NCI-H226 (cell line): ENCODE results near the gene DDX20.
"Not testable (repeated sequence)": the region's sequence is repeated elsewhere in the genome, so short reads cannot be mapped to it uniquely, and the experiment has no call there.

Experiments
- DNase-seq: peaks from one replicate; pipeline ENCODE4 v3.0.0-alpha.2; 2015

The DDX20 gene

GRCh38 chr1:111792249-111792648 is 36.5 kb downstream of the DDX20 start:
- no peak for DNase-seq

GRCh38 chr1:111793923-111794322 is 38.2 kb downstream of the DDX20 start:
- no peak for DNase-seq

GRCh38 chr1:111795401-111795800 is 39.7 kb downstream of the DDX20 start:
- no peak for DNase-seq

GRCh38 chr1:111798580-111798979 is 42.9 kb downstream of the DDX20 start:
- no peak for DNase-seq

GRCh38 chr1:111799722-111800121 is 44.0 kb downstream of the DDX20 start:
- DNase-seq: not testable (repeated sequence)

GRCh38 chr1:111801071-111801850 is 45.6 kb downstream of the DDX20 start:
- no peak for DNase-seq

GRCh38 chr1:111802110-111802509 is 46.4 kb downstream of the DDX20 start:
- DNase-seq: no peak

GRCh38 chr1:111802984-111803383 is 47.3 kb downstream of the DDX20 start:
- DNase-seq: no peak

- no peak for DNase-seq
Measured at GRCh38 chr1:111803951-111804350, 48.2 kb downstream of the DDX20 start.

GRCh38 chr1:111804776-111805175 is 49.1 kb downstream of the DDX20 start:
- no peak for DNase-seq

- DNase-seq: no peak
Measured at GRCh38 chr1:111805251-111805650, 49.5 kb downstream of the DDX20 start.

- DNase-seq: no peak
Measured at GRCh38 chr1:111811891-111812290, 56.2 kb downstream of the DDX20 start.

- no peak for DNase-seq
Measured at GRCh38 chr1:111812306-111812705, 56.6 kb downstream of the DDX20 start.

- DNase-seq: no peak
Measured at GRCh38 chr1:111813440-111814304, 58.0 kb downstream of the DDX20 start.

GRCh38 chr1:111814305-111814628 is 58.6 kb downstream of the DDX20 start:
- no peak for DNase-seq

- DNase-seq: no peak
Measured at GRCh38 chr1:111814642-111815041, 58.9 kb downstream of the DDX20 start.
